22Rv1 (cell line): ENCODE measurements around the gene PRG3.

Experiments used
- ZFX ChIP-seq: fragments of 450-650 bp; IDR thresholded peaks from 2 replicates; pipeline ENCODE4 v1.6.1; 2017; ENCODE audit warnings: antibody characterized with exemption, borderline replicate concordance
- TF ChIP-seq, protein P1 (sequence below): fragments of 450-650 bp; IDR thresholded peaks from 2 replicates; pipeline ENCODE4 v1.5.1; 2017; ENCODE audit warnings: mild to moderate bottlenecking

DNA sequence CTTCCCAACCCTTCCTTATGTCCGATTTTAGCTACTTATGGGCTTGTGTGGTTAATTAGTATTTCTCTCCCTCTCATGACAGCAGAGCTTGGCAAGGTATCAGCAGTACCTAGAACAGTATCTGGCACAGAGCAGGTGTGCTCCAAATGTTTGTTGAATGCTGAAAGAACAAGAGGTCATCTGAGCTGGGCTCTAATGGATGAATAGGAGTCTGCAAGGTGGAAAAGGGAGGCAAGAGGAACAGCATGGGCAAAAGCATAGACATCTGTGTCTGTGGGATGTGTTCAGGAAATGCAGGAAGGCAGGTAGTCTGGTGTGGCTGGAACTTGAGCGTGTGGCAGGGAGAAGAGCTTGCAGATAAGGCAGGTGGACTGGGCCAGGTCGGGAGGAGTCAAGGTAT, 19.0 kb downstream of the PRG3 start:
- TF ChIP-seq, protein P1, sequence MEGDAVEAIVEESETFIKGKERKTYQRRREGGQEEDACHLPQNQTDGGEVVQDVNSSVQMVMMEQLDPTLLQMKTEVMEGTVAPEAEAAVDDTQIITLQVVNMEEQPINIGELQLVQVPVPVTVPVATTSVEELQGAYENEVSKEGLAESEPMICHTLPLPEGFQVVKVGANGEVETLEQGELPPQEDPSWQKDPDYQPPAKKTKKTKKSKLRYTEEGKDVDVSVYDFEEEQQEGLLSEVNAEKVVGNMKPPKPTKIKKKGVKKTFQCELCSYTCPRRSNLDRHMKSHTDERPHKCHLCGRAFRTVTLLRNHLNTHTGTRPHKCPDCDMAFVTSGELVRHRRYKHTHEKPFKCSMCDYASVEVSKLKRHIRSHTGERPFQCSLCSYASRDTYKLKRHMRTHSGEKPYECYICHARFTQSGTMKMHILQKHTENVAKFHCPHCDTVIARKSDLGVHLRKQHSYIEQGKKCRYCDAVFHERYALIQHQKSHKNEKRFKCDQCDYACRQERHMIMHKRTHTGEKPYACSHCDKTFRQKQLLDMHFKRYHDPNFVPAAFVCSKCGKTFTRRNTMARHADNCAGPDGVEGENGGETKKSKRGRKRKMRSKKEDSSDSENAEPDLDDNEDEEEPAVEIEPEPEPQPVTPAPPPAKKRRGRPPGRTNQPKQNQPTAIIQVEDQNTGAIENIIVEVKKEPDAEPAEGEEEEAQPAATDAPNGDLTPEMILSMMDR, result no peak
- TF ChIP-seq ZFX, result no peak
